ENCODE data around the gene ZBTB7C.

The ZBTB7C gene

GRCh38 chr18:48159816-48160215, 249.4 kb downstream of the ZBTB7C start:
- no peak for DNase-seq

- DNase-seq, result no peak
Observed at GRCh38 chr18:48158721-48159120, 250.5 kb downstream of the ZBTB7C start.

- DNase-seq, result no peak
Observed at GRCh38 chr18:48157956-48158355, 251.2 kb downstream of the ZBTB7C start.

GRCh38 chr18:48155856-48156255, 253.3 kb downstream of the ZBTB7C start:
- no peak for DNase-seq

- no peak for DNase-seq
Observed at GRCh38 chr18:48154828-48155227, 254.4 kb downstream of the ZBTB7C start.

GRCh38 chr18:48153613-48154481, 255.3 kb downstream of the ZBTB7C start:
- no peak for DNase-seq

GRCh38 chr18:48152549-48152948, 256.6 kb downstream of the ZBTB7C start:
- DNase-seq, result no peak

- no peak for DNase-seq
Observed at GRCh38 chr18:48151421-48152065, 257.6 kb downstream of the ZBTB7C start.

GRCh38 chr18:48149020-48149685, 260.0 kb downstream of the ZBTB7C start:
- no peak for DNase-seq

GRCh38 chr18:48142994-48143393, 266.2 kb downstream of the ZBTB7C start:
- no peak for DNase-seq

- DNase-seq, result no peak
Observed at GRCh38 chr18:48142353-48142752, 266.8 kb downstream of the ZBTB7C start.

- DNase-seq, result no peak
Observed at GRCh38 chr18:48140731-48141130, 268.5 kb downstream of the ZBTB7C start.

GRCh38 chr18:48139431-48140347, 269.5 kb downstream of the ZBTB7C start:
- peak in 1 of 2 experiments; percentile 61 for DNase-seq

GRCh38 chr18:48138660-48139430, 270.3 kb downstream of the ZBTB7C start:
- no peak for DNase-seq

GRCh38 chr18:48138210-48138609, 271.0 kb downstream of the ZBTB7C start:
- no peak for DNase-seq

- no peak for DNase-seq
Observed at GRCh38 chr18:48137374-48138081, 271.7 kb downstream of the ZBTB7C start.

- no peak for DNase-seq
Observed at GRCh38 chr18:48136827-48137373, 272.3 kb downstream of the ZBTB7C start.

GRCh38 chr18:48136051-48136826, 272.9 kb downstream of the ZBTB7C start:
- DNase-seq, result no peak

GRCh38 chr18:48135436-48135966, 273.7 kb downstream of the ZBTB7C start:
- no peak for DNase-seq

- DNase-seq, result no peak
Observed at GRCh38 chr18:48134609-48135008, 274.6 kb downstream of the ZBTB7C start.

All from NCI-H187 (cell line).